Adrenal gland (tissue), 12 donors: Measurements from ENCODE around the gene HTR7. TPM values are rescaled to one million over a fixed set of nuclear protein-coding genes. Genes with fewer than 3 reads are reported as not detected.

Experiments
- DNase-seq, 7 donors: peaks; one replicate each; pipeline ENCODE4 v3.0.0-alpha.2; 2019 to 2020
- H3K27ac ChIP-seq, 5 donors: fragments of 200-600 bp; sonication (generic) in 4 of 5; 1 replicate in 3 of 5; 2 replicates in 2 of 5; pipeline versions ENCODE4 v1.5.1 to v1.8.0; 2016 to 2020; ENCODE audit warnings: mild to moderate bottlenecking in 1 of 5
- H3K27me3 ChIP-seq: fragments of 200-600 bp; 2 replicates; pipeline ENCODE4 v1.8.0; 2021
- H3K36me3 ChIP-seq, 2 donors: fragments of 200-600 bp; replicated peaks in 1 of 2; 1 replicate in 1 of 2; 2 replicates in 1 of 2; pipeline versions ENCODE4 v1.5.1 to v1.8.0; 2018 to 2022
- H3K4me1 ChIP-seq, 2 donors: fragments of 200-600 bp; replicated peaks in 1 of 2; 1 replicate in 1 of 2; 2 replicates in 1 of 2; pipeline versions ENCODE4 v1.5.1 to v1.8.0; 2018 to 2021
- H3K4me3 ChIP-seq, 4 donors: fragments of 200-600 bp; sonication (generic) in 3 of 4; one replicate each; pipeline ENCODE4 v1.5.1; 2016 to 2018
- H3K9me3 ChIP-seq, 3 donors: fragments of 200-600 bp; sonication (generic) in 1 of 3; replicated peaks in 1 of 3; 1 replicate in 2 of 3; 2 replicates in 1 of 3; pipeline versions ENCODE4 v1.5.1 to v1.8.0; 2016 to 2021
- CTCF ChIP-seq, 6 experiments: fragments of 450-650 bp in 4 of 6; fragments of 200-600 bp in 2 of 6; sonication (generic) in 1 of 6; IDR thresholded peaks; 1 replicate in 5 of 6; 2 replicates in 1 of 6; pipeline versions ENCODE4 v1.5.1 to v1.8.0; 2016 to 2021; ENCODE audit warnings: antibody characterized with exemption in 6 of 6, mild to moderate bottlenecking in 2 of 6, moderate library complexity in 1 of 6
- POLR2A ChIP-seq, 2 donors: fragments of 450-650 bp; IDR thresholded peaks; one replicate each; pipeline ENCODE4 v1.6.1; 2017; ENCODE audit warnings: antibody characterized with exemption in 2 of 2, mild to moderate bottlenecking in 2 of 2, moderate library complexity in 1 of 2
- WGBS, 4 donors: extraction: QIAGEN DNeasy Blood & Tissue Kit in 2 of 4; methylation state at CpG; one replicate each; pipeline versions ENCODE4 v1.1.5 to v1.1.7; 2013 to 2017; 5-methylcytosine and 5-hydroxymethylcytosine counted together
- intact Hi-C, 2 donors: fragments of 100-400 bp; cut with DNase I; formaldehyde crosslinking; loops; one replicate each; pipeline versions ENCODE4 v1.14.1 to v1.15.0; 2022 to 2023
- polyA plus RNA-seq, 3 donors: library from polyadenylated mRNA; stranded (reverse); fragments of 200-250 nt in 2 of 3; fragments of 350-450 nt in 1 of 3; fragmentation: Illumina TruSeq in 1 of 3; extraction: RNeasy Lipid Tissue Mini Kit (QIAGEN cat#74804) in 1 of 3; gene quantifications; one replicate each; pipeline ENCODE4 v1.2.3, GENCODE V29; 2013 to 2014
- total RNA-seq, 9 donors: library from RNA; depleted of rRNA in 4 of 9; stranded (reverse); fragments of >200 nt in 4 of 9; fragments of 120-200 nt in 1 of 9; fragmentation: NEBNext Ultra II Directional in 1 of 9; extraction: Animal tissue kit (Norgen Biotek cat#: 25700) in 1 of 9; gene quantifications; one replicate each; pipeline versions ENCODE4 v1.1.0 to v1.2.4, GENCODE V29; 2013 to 2023
- donor health status: healthy with polysubstance abuse.
- donor health status: Bipolar disorder and iron deficiency.
- donor health status: DM: yes; HTN: yes; CAD: no.
- donor health status: DM: no; HTN: no; CAD: no.
- donor health status: DM: no; HTN: no; CAD: no.
- donor health status: DM: yes; HTN: yes; CAD: no.

HTR7 gene
- total and polyA plus RNA-seq, 12 donors: 0.03 to 0.50 (median 0.35) TPM; not detected in 1

GRCh38 chr10:90806677-90807076 is 51.2 kb downstream of the HTR7 start:
- Histone ChIP-seq H3K36me3 (no peaks in the 10 kb centered on the region), H3K9me3 (no peaks in the 10 kb centered on the region), H3K4me3 (no peak overlapping the region), H3K4me1 (no peaks in the 10 kb centered on the region), H3K27me3 (no peaks in the 10 kb centered on the region), H3K27ac (no peak overlapping the region)
- WGBS, 4 donors: 42 to 74% (median 65%) methylated on average over 1 of the region's 1 CpG
- TF ChIP-seq CTCF (IDR thresholded peaks at IDR 0.05): no peak
- TF ChIP-seq POLR2A (IDR thresholded peaks at IDR 0.05): no peak
- intact Hi-C loops: no loop called here
- no peak for DNase-seq

GRCh38 chr10:90805206-90805605 is 52.6 kb downstream of the HTR7 start:
- TF ChIP-seq POLR2A (IDR thresholded peaks at IDR 0.05) (no peak), CTCF (IDR thresholded peaks at IDR 0.05) (no peak)
- H3K4me1 ChIP-seq: no peaks in the 10 kb centered on the region
- H3K9me3 ChIP-seq: no peaks in the 10 kb centered on the region
- H3K27me3 ChIP-seq: no peaks in the 10 kb centered on the region
- no peak overlapping the region for H3K27ac ChIP-seq
- intact Hi-C loops: no loop called here
- DNase-seq: no peak
- H3K4me3 ChIP-seq: no peak overlapping the region
- WGBS, 4 donors: 48 to 62% (median 55%) methylated on average over 1 of the region's 1 CpG
- H3K36me3 ChIP-seq: no peaks in the 10 kb centered on the region

- Histone ChIP-seq H3K27me3 (no peaks in the 10 kb centered on the region), H3K36me3 (no peaks in the 10 kb centered on the region), H3K27ac (no peak overlapping the region), H3K4me3 (no peak overlapping the region), H3K9me3 (no peaks in the 10 kb centered on the region), H3K4me1 (no peaks in the 10 kb centered on the region)
- TF ChIP-seq POLR2A (IDR thresholded peaks at IDR 0.05) (no peak), CTCF (IDR thresholded peaks at IDR 0.05) (no peak)
- WGBS, 4 donors: 59 to 80% (median 66%) methylated on average over 3 of the region's 3 CpGs
- intact Hi-C loops: no loop called here
- no peak for DNase-seq
These were observed 53.5 kb downstream of the HTR7 start for GRCh38 chr10:90804354-90804753.

GRCh38 chr10:90801608-90802007 is 56.2 kb downstream of the HTR7 start:
- H3K4me1 ChIP-seq: no peaks in the 10 kb centered on the region
- WGBS, 4 donors: 72 to 84% (median 80%) methylated on average over 1 of the region's 1 CpG
- no peaks in the 10 kb centered on the region for H3K9me3 ChIP-seq
- TF ChIP-seq CTCF (IDR thresholded peaks at IDR 0.05): no peak
- no peak for TF ChIP-seq POLR2A (IDR thresholded peaks at IDR 0.05)
- DNase-seq: no peak
- H3K36me3 ChIP-seq: no peaks in the 10 kb centered on the region
- H3K4me3 ChIP-seq: no peak overlapping the region
- intact Hi-C loops: no loop called here
- no peak overlapping the region for H3K27ac ChIP-seq
- H3K27me3 ChIP-seq: no peaks in the 10 kb centered on the region
